ENCODE results near the gene NEGR1.

Gene NEGR1

GRCh38 chr1:71986160-71986559, 296.2 kb downstream of the NEGR1 start:
- H3K9me3 ChIP-seq (ENCODE audit: severe bottlenecking): no peaks in the 10 kb centered on the region

GRCh38 chr1:71980556-71980955, 301.8 kb downstream of the NEGR1 start:
- no peak overlapping the region for H3K27ac ChIP-seq
- no peaks in the 10 kb centered on the region for H3K27me3 ChIP-seq (ENCODE audit: insufficient read depth, low read depth, severe bottlenecking)
- no peaks in the 10 kb centered on the region for H3K9me3 ChIP-seq (ENCODE audit: severe bottlenecking)
- no peaks in the 10 kb centered on the region for H3K36me3 ChIP-seq
- no peak for DNase-seq
- H3K4me3 ChIP-seq (ENCODE audit: low read depth, low read length): no peak overlapping the region
- no peak for TF ChIP-seq CTCF (IDR thresholded peaks at IDR 0.05; ENCODE audit: low read depth, low read length)

More at GRCh38 chr1:71986160-71986559, 296.2 kb downstream of the NEGR1 start:
- no peaks in the 10 kb centered on the region for H3K27me3 ChIP-seq (ENCODE audit: insufficient read depth, low read depth, severe bottlenecking)
- no peak overlapping the region for H3K4me3 ChIP-seq (ENCODE audit: low read depth, low read length)
- H3K27ac ChIP-seq: no peak overlapping the region
- H3K36me3 ChIP-seq: no peaks in the 10 kb centered on the region
- DNase-seq: no peak
- TF ChIP-seq CTCF (IDR thresholded peaks at IDR 0.05; ENCODE audit: low read depth, low read length): no peak

DNA sequence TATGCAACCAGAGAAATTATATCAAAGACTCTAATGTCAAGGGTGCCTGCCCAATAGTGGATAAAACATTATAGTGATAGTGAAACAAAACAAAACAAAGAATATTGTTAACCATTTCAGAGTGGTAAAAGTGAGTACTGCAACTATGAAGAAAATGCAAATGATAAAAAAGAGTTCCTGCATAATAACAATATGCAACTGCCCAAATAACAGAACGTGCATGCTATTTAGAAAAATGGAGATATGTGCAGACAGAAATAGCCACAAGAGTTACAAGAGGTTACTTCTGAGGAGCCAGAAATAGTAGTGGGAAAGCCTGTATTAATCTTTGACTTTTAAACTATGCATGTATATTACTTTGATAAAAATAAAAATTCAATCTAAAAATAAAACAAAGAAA, 302.5 kb downstream of the NEGR1 start:
- no peak for DNase-seq
- H3K27ac ChIP-seq: no peak overlapping the region
- no peak for TF ChIP-seq CTCF (IDR thresholded peaks at IDR 0.05; ENCODE audit: low read depth, low read length)

DNA sequence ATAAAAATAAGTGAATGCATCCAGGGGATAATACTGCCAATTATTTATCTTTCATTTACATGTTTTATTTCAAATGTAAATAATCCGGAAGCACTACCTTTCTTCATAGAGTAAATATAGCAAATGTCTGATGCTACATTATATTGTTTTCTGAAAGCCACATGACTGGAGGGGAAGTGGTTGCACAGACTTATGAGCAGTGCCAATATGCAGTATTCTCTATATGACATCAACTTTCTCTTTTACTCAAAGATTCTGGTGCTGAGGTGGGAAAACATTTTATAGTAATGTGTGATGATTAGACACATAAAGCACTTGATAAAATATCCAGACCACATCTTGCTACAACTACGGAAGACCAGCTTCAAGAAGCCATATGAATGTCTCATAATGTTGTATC, 314.7 kb downstream of the NEGR1 start:
- Histone ChIP-seq H3K4me3 (ENCODE audit: low read depth, low read length) (no peak overlapping the region), H3K27ac (no peak overlapping the region), H3K9me3 (ENCODE audit: severe bottlenecking) (no peaks in the 10 kb centered on the region), H3K36me3 (no peaks in the 10 kb centered on the region), H3K27me3 (ENCODE audit: insufficient read depth, low read depth, severe bottlenecking) (no peaks in the 10 kb centered on the region)
- TF ChIP-seq CTCF (IDR thresholded peaks at IDR 0.05; ENCODE audit: low read depth, low read length): no peak
- no peak for DNase-seq

More for the DNA sequence above, 302.5 kb downstream of the NEGR1 start:
- Histone ChIP-seq H3K27me3 (ENCODE audit: insufficient read depth, low read depth, severe bottlenecking) (no peaks in the 10 kb centered on the region), H3K4me3 (ENCODE audit: low read depth, low read length) (no peak overlapping the region), H3K9me3 (ENCODE audit: severe bottlenecking) (no peaks in the 10 kb centered on the region), H3K36me3 (no peaks in the 10 kb centered on the region)

GRCh38 chr1:71964188-71964587, 318.2 kb downstream of the NEGR1 start:
- no peaks in the 10 kb centered on the region for H3K9me3 ChIP-seq (ENCODE audit: severe bottlenecking)
- H3K4me3 ChIP-seq (ENCODE audit: low read depth, low read length): no peak overlapping the region
- no peak for TF ChIP-seq CTCF (IDR thresholded peaks at IDR 0.05; ENCODE audit: low read depth, low read length)
- no peaks in the 10 kb centered on the region for H3K36me3 ChIP-seq
- DNase-seq: no peak
- H3K27me3 ChIP-seq (ENCODE audit: insufficient read depth, low read depth, severe bottlenecking): no peaks in the 10 kb centered on the region
- no peak overlapping the region for H3K27ac ChIP-seq

GRCh38 chr1:71956613-71957285, 325.6 kb downstream of the NEGR1 start:
- Histone ChIP-seq H3K9me3 (ENCODE audit: severe bottlenecking) (no peaks in the 10 kb centered on the region), H3K27ac (no peak overlapping the region), H3K36me3 (no peaks in the 10 kb centered on the region), H3K4me3 (ENCODE audit: low read depth, low read length) (no peak overlapping the region), H3K27me3 (ENCODE audit: insufficient read depth, low read depth, severe bottlenecking) (no peaks in the 10 kb centered on the region)
- TF ChIP-seq CTCF (IDR thresholded peaks at IDR 0.05; ENCODE audit: low read depth, low read length): no peak
- no peak for DNase-seq

Measured in WERI-Rb-1 (cell line).